ENCODE results near the gene TMEM98. TPM values are rescaled to one million over a fixed set of nuclear protein-coding genes. Genes with fewer than 3 reads are reported as not detected.

Gene TMEM98
- total RNA-seq, 4 donors from 2014 or later: 39.3 to 73.4 (median 54.2) TPM

DNA sequence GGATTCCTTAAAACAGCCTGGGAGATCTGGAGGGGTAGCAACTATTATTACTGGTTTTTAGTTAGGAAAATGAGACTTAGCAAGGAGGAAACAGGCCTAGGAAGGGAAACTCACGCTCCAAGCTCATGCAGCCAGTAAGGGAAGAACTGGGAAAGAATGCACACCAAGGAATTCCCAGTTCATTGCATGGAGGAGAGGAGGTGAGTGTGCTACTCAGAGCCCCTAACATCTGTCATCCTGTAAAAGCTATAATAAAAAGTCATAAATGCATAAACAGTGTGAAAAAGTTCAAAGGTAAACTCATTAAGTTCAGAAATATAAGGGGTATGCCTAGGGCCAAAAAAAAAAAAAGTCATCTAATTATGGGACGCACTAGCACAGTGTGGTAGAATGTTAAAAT, 25.9 kb downstream of the TMEM98 start:
- Histone ChIP-seq H3K4me1 (no peaks in the 10 kb centered on the region), H3K9me3 (no peaks in the 10 kb centered on the region), H3K27me3 (peaks cover 0 to 18% (median 0%) of the 10 kb centered on the region in 4 donors), H3K36me3 (no peaks in the 10 kb centered on the region), H3K4me3 (no peak overlapping the region), H3K27ac (replicated peaks in 1 of 4) (no peak overlapping the region)
- intact Hi-C loops (cut with DNase I): no loop called here
- TF ChIP-seq POLR2AphosphoS5 (IDR thresholded peaks at IDR 0.05): no peak
- no peak for TF ChIP-seq EP300 (IDR thresholded peaks at IDR 0.05)
- TF ChIP-seq CTCF (IDR thresholded peaks at IDR 0.05): no peak
- no peak for TF ChIP-seq POLR2A (IDR thresholded peaks at IDR 0.05; ENCODE audit: low read depth)
- WGBS: 92% methylated on average over 2 of the region's 2 CpGs
- no peak for DNase-seq (ENCODE audit: extremely low spot score)

GRCh38 chr17:32954477-32954876, 26.5 kb downstream of the TMEM98 start:
- Histone ChIP-seq H3K9me3 (no peaks in the 10 kb centered on the region), H3K36me3 (no peaks in the 10 kb centered on the region), H3K27me3 (peaks cover 0 to 18% (median 0%) of the 10 kb centered on the region in 4 donors), H3K27ac (replicated peaks in 1 of 4) (no peak overlapping the region), H3K4me3 (no peak overlapping the region), H3K4me1 (no peaks in the 10 kb centered on the region)
- TF ChIP-seq POLR2A (IDR thresholded peaks at IDR 0.05; ENCODE audit: low read depth) (no peak), EP300 (IDR thresholded peaks at IDR 0.05) (no peak), CTCF (IDR thresholded peaks at IDR 0.05) (no peak), POLR2AphosphoS5 (IDR thresholded peaks at IDR 0.05) (no peak)
- WGBS: 82% methylated on average over 8 of the region's 8 CpGs
- no peak for DNase-seq (ENCODE audit: extremely low spot score)
- intact Hi-C loops (cut with DNase I): no loop called here

- TF ChIP-seq POLR2A (IDR thresholded peaks at IDR 0.05; ENCODE audit: low read depth) (no peak), EP300 (IDR thresholded peaks at IDR 0.05) (no peak), POLR2AphosphoS5 (IDR thresholded peaks at IDR 0.05) (no peak), CTCF (IDR thresholded peaks at IDR 0.05) (no peak)
- Histone ChIP-seq H3K4me1 (no peaks in the 10 kb centered on the region), H3K36me3 (no peaks in the 10 kb centered on the region), H3K4me3 (no peak overlapping the region), H3K27me3 (peaks cover 0 to 18% (median 0%) of the 10 kb centered on the region in 4 donors), H3K9me3 (no peaks in the 10 kb centered on the region), H3K27ac (replicated peaks in 1 of 4) (no peak overlapping the region)
- intact Hi-C loops (cut with DNase I): no loop called here
- 100% methylated on average over 1 of the region's 1 CpG for WGBS
- no peak for DNase-seq (ENCODE audit: extremely low spot score)
Observed at GRCh38 chr17:32955155-32955554, 27.2 kb downstream of the TMEM98 start.

- Histone ChIP-seq H3K4me3 (no peak overlapping the region), H3K9me3 (no peaks in the 10 kb centered on the region), H3K27me3 (peaks cover 0 to 18% (median 0%) of the 10 kb centered on the region in 4 donors), H3K36me3 (no peaks in the 10 kb centered on the region), H3K27ac (replicated peaks in 1 of 4) (no peak overlapping the region), H3K4me1 (no peaks in the 10 kb centered on the region)
- 73% methylated on average over 5 of the region's 5 CpGs for WGBS
- intact Hi-C loops (cut with DNase I): no loop called here
- TF ChIP-seq POLR2AphosphoS5 (IDR thresholded peaks at IDR 0.05) (no peak), EP300 (IDR thresholded peaks at IDR 0.05) (no peak), CTCF (IDR thresholded peaks at IDR 0.05) (no peak), POLR2A (IDR thresholded peaks at IDR 0.05; ENCODE audit: low read depth) (no peak)
- DNase-seq (ENCODE audit: extremely low spot score): no peak
Observed at GRCh38 chr17:32956240-32956970, 28.5 kb downstream of the TMEM98 start.

Data from esophagus muscularis mucosa (tissue), 4 donors.